Islet of Langerhans (tissue), 1 donor: ENCODE data around the gene DROSHA.
"Not testable (repeated sequence)": the region's sequence is repeated elsewhere in the genome, so short reads cannot be mapped to it uniquely, and the experiment has no call there.

Experiments
- FAIRE-seq: peaks from one replicate; lab custom pipeline; 2011; peaks lifted over from hg19 to GRCh38; lab: Jason Lieb, UNC

The DROSHA gene

DNA sequence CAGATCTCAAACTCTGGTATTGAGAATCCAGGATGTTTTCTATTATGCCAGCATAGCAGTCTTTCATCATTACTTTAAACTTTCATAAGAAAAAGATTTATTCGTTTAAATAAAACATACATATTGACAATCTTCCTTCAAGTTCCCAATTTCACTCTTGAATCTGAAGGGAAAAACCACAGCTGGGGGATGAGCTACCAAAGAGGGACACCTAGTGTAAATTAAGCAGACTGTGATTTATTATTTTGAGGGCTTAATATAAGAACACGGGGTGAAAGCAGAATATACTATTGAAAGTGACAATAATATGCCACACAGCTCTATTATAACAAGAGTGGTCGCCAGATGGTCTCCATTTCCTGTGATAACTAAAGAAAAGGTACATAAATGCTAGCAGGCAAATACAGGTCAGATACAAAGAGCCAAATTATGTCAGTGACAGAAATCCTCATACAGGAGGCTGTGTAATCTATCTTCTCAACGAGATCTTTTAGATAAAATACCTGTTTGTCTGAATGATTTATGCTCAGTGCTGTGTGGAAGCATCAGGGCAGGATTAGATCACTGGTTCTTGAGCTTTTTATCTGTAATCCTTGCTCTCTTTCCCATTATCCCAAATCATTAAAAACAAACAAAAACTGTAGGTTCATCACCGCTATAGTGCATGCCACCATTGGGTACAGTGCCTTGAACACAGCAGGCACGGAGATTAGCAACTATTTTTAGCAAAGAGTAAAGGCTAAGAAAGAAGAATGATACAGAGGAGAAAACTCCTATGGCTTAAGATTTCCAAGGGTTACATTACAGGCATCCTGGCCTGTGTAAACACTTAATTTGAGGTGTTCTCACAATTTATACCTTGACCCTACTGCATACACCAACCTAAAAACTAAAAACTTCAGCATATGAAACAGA lies 116.6 kb downstream of the DROSHA start:
- no peak for FAIRE-seq

DNA sequence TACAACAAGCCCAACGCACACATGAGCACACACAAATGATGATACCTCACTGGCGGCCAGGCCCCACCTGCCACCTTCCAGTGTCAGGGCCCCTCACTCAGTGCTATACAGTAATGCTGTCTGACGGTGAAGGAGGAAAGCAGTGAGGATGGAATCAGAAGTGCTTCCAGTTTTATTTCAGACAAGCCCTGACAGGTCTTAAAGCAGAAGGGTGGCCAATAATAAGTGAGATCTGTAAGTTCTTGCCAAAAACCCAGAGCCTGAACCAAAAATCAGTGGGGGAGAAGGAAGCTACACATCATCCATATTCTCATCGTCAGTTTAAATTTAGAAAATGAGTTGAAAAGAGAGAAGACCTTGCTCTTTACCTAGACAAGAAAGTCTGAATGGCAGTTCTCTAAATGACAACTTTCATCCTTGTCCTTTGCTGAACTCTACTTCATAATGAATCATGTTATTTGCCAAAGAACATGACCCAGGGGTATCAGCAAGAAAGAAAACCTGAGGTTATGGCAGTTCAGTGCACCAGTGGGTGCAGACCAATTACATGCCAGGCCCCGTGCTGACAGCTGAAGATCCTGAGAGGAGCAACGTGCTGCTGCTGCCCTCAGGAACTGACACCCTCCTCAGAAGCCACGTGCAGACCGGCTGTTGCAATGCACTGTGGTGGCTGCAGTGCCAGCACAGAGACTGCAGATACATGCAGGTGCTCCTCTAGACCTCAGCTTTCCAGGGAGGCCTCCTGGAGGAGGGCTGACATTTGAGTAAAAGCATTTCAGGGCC lies 118.7 kb downstream of the DROSHA start:
- no peak for FAIRE-seq

GRCh38 chr5:31412324-31412723 lies 119.6 kb downstream of the DROSHA start:
- no peak for FAIRE-seq

GRCh38 chr5:31410089-31410488 lies 121.8 kb downstream of the DROSHA start:
- FAIRE-seq, result no peak

GRCh38 chr5:31408814-31409213 lies 123.1 kb downstream of the DROSHA start:
- FAIRE-seq, result no peak

GRCh38 chr5:31407921-31408693 lies 123.8 kb downstream of the DROSHA start:
- no peak for FAIRE-seq

GRCh38 chr5:31404325-31404724 lies 127.6 kb downstream of the DROSHA start:
- FAIRE-seq, result no peak

GRCh38 chr5:31401691-31402090 lies 130.2 kb downstream of the DROSHA start:
- FAIRE-seq, result no peak

DNA sequence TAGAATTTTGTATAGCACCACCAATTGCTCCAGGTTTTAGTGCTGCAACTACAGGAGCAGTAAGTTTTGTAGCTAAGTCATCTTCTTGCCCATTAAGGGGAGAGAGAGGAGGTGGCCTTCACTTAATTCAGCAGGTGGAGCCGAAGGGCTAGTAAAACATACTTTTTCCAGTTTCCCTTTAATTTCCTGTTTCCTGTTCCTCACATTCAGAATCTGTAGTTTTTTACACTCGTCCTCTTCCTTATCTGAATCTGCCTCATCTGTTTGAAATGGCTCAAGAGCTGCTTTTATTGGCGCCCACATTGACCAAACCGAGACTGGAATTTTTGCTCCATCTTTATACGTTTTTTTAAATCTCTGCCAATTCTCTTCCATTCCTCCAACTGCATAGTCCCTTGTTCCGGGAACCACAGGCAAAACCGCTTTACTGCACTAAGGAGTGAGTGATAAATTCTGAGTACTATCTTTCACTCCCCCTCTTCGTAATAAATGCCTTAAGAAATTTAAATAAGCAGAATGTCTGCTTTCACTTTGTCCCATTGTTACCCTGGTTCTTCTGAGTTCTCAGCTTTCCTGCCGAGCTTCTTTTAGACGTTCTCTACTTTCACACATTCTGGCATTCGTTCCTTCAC lies 133.9 kb downstream of the DROSHA start:
- FAIRE-seq, result no peak

DNA sequence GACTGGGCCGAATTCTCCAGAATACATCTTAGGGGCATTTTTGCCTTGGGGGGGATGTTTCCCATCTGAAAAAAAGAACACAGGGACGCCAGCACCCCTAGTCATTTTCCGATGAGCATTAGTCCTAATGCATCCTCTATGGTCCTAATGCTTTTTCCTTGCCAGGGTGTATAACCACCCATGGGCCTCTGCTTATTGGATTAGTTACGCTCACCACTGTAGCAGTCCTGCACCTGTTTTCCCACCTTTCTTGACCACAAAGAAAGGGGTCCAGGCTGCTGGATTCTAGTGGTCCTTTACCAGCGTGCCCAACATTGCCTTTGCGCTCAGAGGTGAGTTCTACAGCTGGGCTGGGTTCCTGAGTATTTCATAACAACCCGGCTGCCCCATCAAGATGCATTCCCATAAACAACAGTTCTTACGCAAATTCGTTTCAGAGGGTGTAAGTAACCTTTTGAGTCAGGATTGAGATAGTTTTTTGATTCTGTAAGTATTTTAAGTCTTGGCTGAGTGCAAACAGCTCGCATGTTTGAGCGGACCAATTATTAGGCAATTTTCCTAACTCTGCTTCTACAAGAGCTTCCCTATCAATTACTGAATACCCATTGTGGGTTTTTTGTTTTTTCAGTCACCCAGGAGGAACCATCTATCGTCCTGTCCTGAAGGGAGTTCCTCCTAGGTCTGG lies 135.1 kb downstream of the DROSHA start:
- FAIRE-seq, result no peak

DNA sequence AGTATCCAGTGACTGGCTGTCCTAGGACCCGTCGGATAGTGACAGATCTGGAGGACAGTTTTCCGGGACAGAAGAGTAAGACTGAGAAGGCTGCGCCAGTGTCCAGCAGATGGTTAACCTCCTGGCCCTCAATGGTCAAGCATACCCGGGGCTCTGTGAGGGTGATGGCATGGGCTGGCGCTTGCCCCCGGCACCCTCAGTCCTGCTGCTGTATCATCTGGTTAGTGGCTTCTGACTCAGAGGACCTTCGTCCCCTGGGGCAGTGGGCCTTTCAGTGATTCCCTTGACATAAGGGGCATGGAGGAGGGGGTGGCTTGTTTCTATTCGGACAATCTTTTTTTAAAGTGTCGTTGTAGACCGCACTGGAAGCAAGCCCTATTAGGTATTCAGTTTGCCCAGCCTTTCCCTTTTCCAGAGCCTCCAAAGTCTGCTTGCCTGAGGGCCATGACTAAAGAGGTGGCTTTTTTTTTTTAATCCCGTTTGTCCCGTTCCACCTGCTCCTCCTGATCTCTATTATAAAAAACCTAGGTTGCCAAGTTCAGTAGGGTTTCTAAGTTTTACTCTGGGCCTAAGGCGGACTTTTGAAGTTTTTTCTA lies 136.3 kb downstream of the DROSHA start:
- FAIRE-seq, result not testable (repeated sequence)

- no peak for FAIRE-seq
Observed at GRCh38 chr5:31393126-31393525, 138.8 kb downstream of the DROSHA start.

GRCh38 chr5:31392061-31392460 lies 139.8 kb downstream of the DROSHA start:
- no peak for FAIRE-seq

DNA sequence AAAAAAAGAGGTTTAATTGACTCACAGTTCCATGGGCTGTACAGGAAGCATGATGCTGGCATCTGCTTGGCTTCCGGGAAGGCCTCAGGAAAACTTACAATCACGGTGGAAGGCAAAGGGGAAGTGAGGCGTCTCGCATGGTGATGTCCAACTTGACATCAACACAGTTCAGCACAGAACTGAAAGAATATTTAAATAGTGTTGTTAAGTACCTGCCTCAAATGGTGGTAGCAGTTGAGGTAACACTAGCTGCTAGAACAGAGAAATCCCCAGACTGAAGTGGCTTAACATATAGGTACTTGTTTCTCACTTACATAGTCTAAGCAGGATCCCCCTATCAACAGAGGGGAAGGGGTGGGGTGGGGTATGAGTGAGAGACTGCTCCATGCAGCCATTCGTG lies 141.6 kb downstream of the DROSHA start:
- FAIRE-seq, result no peak

DNA sequence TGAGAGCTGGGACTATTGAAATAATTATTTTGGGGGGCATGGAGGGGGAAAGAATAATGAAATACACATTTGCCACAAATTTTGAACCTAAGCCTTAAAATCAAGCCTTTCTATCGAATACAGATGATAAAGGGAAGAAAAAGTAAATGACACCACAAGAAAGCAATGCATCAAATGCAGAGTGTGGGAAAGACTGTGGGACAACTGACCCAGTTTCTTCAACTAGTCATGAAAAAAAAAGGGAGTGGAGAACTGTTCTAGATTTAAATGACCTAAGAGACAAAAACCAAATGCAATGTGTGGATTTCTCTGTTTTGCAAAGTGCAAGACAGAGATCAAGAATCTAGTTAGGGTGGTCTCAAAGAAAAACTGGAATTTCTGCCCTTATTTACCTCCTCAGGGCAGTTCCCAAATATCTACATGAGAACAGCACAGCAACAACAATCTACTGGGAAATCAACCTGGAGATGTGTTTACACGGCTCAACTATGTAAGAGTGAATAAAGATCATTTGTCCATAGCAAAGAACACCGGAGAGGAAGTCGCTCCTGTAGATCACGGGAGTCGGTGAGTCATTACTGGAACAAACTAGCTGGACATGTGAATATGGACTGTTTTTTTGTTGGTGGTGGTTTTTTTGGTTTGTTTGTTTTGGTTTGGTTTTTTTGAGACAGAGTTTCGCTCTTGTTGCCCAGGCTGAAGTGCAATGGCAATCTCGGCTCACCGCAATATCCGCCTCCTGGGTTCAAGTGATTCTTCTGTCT lies 145.9 kb downstream of the DROSHA start:
- no peak for FAIRE-seq

DNA sequence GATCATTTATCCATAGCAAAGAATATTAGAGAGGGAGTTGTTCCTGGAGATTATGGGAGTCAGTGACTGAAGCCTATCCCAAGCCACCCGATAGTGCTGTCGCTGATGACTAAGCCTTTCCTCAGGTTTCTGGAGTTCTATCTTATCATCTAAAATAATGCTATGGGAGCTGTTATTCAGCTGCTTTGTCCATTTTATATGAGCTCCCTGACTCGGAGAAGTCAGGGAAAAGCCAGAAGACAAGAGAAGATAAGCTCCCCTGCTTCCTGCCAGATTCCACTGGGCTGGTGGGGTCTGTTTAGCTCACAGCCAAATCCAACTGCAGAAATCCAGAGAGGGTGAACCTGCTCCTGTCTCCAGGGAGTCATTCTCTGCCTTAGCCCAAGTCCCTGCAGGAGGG lies 148.2 kb downstream of the DROSHA start:
- no peak for FAIRE-seq

DNA sequence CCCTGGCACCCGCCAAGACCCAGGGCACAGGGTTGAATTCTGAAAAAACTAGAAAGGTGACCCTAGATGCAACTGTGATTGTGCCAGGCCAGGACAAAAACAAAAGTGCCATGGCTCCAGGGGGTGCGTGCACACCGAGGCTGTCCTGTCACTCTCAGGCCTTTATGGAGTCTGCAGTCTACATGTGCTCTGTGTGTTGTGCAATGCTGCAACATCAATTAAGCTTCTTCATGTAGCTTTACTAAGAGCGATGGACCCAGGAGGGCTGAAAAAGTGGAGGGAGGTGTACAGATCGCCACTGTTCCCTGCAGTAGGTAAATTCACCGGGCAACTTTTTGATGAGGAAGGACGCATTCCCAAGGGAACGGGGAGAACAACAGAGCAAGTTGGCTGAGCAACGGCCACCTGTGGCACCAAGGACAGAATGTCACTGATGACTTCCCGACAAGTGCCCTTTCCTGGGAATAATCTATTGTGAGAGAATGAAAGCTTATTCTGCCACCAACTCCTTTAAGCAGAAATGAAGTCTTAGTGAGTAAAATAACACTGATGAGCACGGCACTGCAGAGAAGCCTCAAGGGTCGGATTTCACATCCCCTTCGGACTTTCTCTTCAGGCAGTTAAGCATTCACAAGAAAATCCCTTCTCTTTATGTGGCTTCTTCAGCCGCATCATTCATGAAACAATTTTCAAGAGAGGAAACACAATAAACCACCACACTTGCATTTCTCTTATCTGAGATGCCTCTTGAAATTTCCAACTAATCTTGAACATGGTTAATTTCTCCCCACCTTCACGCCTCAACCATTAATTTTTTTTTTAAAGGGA lies 149.6 kb downstream of the DROSHA start:
- no peak for FAIRE-seq

- FAIRE-seq, result no peak
Observed at GRCh38 chr5:31381299-31381698, 150.6 kb downstream of the DROSHA start.

DNA sequence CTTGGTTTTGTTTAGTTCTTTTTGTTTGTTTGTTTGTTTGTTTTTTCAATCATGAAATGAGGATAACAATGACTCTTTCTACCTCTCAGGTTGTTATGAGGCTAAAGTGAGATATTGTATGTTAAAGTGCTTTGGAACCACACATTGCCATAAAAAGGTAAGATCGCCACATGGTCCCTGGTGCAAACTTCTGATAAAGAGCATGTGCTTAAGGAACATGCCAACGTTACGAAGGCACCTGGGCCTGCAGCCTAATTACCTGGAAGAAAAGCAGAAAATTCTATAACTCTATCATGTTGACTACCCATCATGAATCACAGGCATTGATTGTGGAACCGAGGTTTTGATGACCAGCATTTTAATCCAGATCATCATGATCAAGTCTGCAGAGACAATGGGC lies 151.8 kb downstream of the DROSHA start:
- FAIRE-seq, result no peak
